ENCODE data around the gene SHMT1. TPM values are rescaled to one million over a fixed set of nuclear protein-coding genes. Genes with fewer than 3 reads are reported as not detected.
"Not testable (repeated sequence)": the region's sequence is repeated elsewhere in the genome, so short reads cannot be mapped to it uniquely, and the experiment has no call there.

The SHMT1 gene
- total RNA-seq (36.2 and 39.1 TPM in 2 replicates), polyA plus RNA-seq (22.2 and 30.4 TPM in 2 replicates)

GRCh38 chr17:18363101-18364049 is at the start of gene SHMT1:
Gene SHMT1 (minus strand): TSS chr17:18363550. CDS start chr17:18355981, 7,569 bp downstream.
- 2% methylated on average over 63 of the region's 76 CpGs for WGBS (ENCODE audit: low lambda C conversion rate, missing lambda C conversion rate)
- Histone ChIP-seq H3K9me2 (replicated peaks; ENCODE audit: insufficient read depth) (no peaks in the 10 kb centered on the region), H3K4me1 (ENCODE audit: insufficient read depth) (peaks cover 7% of the 10 kb centered on the region), H3K4me2 (peak within 1 kb of the TSS; percentile 92), H3K9me3 (ENCODE audit: low read depth) (no peaks in the 10 kb centered on the region), H3K79me2 (peaks cover 16% of the 10 kb centered on the region), H4K20me1 (ENCODE audit: insufficient read depth, poor library complexity, severe bottlenecking) (no peaks in the 10 kb centered on the region), H3K4me3 (peak within 1 kb of the TSS; percentile 54), H2AFZ (peak within 1 kb of the TSS; percentile 78), H3K27me3 (no peaks in the 10 kb centered on the region), H3K27ac (peak within 1 kb of the TSS; percentile 17), H3K36me3 (replicated peaks; ENCODE audit: insufficient read depth, low read depth) (no peaks in the 10 kb centered on the region)
- TF ChIP-seq, protein P1, sequence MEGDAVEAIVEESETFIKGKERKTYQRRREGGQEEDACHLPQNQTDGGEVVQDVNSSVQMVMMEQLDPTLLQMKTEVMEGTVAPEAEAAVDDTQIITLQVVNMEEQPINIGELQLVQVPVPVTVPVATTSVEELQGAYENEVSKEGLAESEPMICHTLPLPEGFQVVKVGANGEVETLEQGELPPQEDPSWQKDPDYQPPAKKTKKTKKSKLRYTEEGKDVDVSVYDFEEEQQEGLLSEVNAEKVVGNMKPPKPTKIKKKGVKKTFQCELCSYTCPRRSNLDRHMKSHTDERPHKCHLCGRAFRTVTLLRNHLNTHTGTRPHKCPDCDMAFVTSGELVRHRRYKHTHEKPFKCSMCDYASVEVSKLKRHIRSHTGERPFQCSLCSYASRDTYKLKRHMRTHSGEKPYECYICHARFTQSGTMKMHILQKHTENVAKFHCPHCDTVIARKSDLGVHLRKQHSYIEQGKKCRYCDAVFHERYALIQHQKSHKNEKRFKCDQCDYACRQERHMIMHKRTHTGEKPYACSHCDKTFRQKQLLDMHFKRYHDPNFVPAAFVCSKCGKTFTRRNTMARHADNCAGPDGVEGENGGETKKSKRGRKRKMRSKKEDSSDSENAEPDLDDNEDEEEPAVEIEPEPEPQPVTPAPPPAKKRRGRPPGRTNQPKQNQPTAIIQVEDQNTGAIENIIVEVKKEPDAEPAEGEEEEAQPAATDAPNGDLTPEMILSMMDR (IDR thresholded peaks at IDR 0.05; ENCODE audit: poor library complexity): no peak
- TF ChIP-seq EZH2phosphoT487 (IDR thresholded peaks at IDR 0.05; ENCODE audit: low read depth, severe bottlenecking, unreplicated experiment): no peak
- no peak for TF ChIP-seq EZH2 (IDR thresholded peaks at IDR 0.05; ENCODE audit: borderline replicate concordance)
- DNase-seq (ENCODE audit: low spot score): peak; percentile 96

GRCh38 chr17:18412001-18412538 is 48.7 kb upstream of the SHMT1 start:
- Histone ChIP-seq H3K4me2 (peak overlapping the region; percentile 67), H3K27ac (peak overlapping the region; percentile 93)

GRCh38 chr17:18411377-18411864 is 48.1 kb upstream of the SHMT1 start:
- WGBS (ENCODE audit: low lambda C conversion rate, missing lambda C conversion rate): no CpG with 5 or more reads among the region's 25 CpGs
- not testable (repeated sequence) for H3K36me3 ChIP-seq (replicated peaks; ENCODE audit: insufficient read depth, low read depth); H4K20me1 ChIP-seq (ENCODE audit: insufficient read depth, poor library complexity, severe bottlenecking); H3K4me1 ChIP-seq (ENCODE audit: insufficient read depth); H3K79me2 ChIP-seq; H3K27me3 ChIP-seq; H3K9me2 ChIP-seq (replicated peaks; ENCODE audit: insufficient read depth); H3K9me3 ChIP-seq (ENCODE audit: low read depth)
- H2AFZ ChIP-seq: peak overlapping the region; percentile 92
- peak overlapping the region; percentile 85 for H3K4me3 ChIP-seq
- H3K27ac ChIP-seq: peak overlapping the region; percentile 93
- peak overlapping the region; percentile 67 for H3K4me2 ChIP-seq
- DNase-seq (ENCODE audit: low spot score): peak; percentile 8

More at GRCh38 chr17:18412001-18412538, 48.7 kb upstream of the SHMT1 start:
- H4K20me1 ChIP-seq (ENCODE audit: insufficient read depth, poor library complexity, severe bottlenecking); H3K9me3 ChIP-seq (ENCODE audit: low read depth); H3K79me2 ChIP-seq; H3K27me3 ChIP-seq; H3K36me3 ChIP-seq (replicated peaks; ENCODE audit: insufficient read depth, low read depth); H3K4me1 ChIP-seq (ENCODE audit: insufficient read depth); H2AFZ ChIP-seq; DNase-seq (ENCODE audit: low spot score); H3K4me3 ChIP-seq; H3K9me2 ChIP-seq (replicated peaks; ENCODE audit: insufficient read depth): not testable (repeated sequence)
- no CpG with 5 or more reads among the region's 32 CpGs for WGBS (ENCODE audit: low lambda C conversion rate, missing lambda C conversion rate)

DNA sequence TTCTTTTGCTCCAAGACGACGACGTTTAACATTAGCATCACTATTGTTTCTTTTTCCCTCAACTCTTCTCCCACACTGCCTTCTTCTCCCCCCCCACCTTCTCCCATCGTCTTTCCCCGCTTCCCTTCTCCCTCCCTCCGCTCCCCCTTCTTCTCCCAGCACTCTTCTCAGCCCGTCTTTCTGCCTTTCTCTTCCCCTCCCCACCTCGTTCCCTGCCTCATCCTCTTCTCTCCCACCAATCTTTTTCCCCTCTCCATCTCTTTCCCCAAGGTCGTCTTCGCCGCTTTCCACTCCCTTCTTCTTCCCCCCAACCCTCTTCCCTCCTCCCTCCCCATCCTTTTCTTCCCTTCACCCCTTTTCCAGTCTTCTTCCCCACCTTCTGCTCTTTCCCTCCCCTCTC is 47.4 kb upstream of the SHMT1 start:
- H3K4me3 ChIP-seq; H3K27me3 ChIP-seq; H3K4me1 ChIP-seq (ENCODE audit: insufficient read depth); H3K9me3 ChIP-seq (ENCODE audit: low read depth); H3K79me2 ChIP-seq; H3K9me2 ChIP-seq (replicated peaks; ENCODE audit: insufficient read depth); H2AFZ ChIP-seq; DNase-seq (ENCODE audit: low spot score); H3K36me3 ChIP-seq (replicated peaks; ENCODE audit: insufficient read depth, low read depth); H4K20me1 ChIP-seq (ENCODE audit: insufficient read depth, poor library complexity, severe bottlenecking): not testable (repeated sequence)
- peak overlapping the region; percentile 93 for H3K27ac ChIP-seq
- WGBS (ENCODE audit: low lambda C conversion rate, missing lambda C conversion rate): 0% methylated on average over 1 of the region's 11 CpGs
- peak overlapping the region; percentile 67 for H3K4me2 ChIP-seq

- not testable (repeated sequence) for DNase-seq (ENCODE audit: low spot score); H3K27ac ChIP-seq; H3K36me3 ChIP-seq (replicated peaks; ENCODE audit: insufficient read depth, low read depth); H3K4me1 ChIP-seq (ENCODE audit: insufficient read depth); H3K9me3 ChIP-seq (ENCODE audit: low read depth); H2AFZ ChIP-seq; H4K20me1 ChIP-seq (ENCODE audit: insufficient read depth, poor library complexity, severe bottlenecking); H3K79me2 ChIP-seq; H3K9me2 ChIP-seq (replicated peaks; ENCODE audit: insufficient read depth); H3K27me3 ChIP-seq; H3K4me3 ChIP-seq
- 46% methylated on average over 6 of the region's 6 CpGs for WGBS (ENCODE audit: low lambda C conversion rate, missing lambda C conversion rate)
- H3K4me2 ChIP-seq: peak overlapping the region; percentile 67
Measured at GRCh38 chr17:18409321-18409720, 46.0 kb upstream of the SHMT1 start.

DNA sequence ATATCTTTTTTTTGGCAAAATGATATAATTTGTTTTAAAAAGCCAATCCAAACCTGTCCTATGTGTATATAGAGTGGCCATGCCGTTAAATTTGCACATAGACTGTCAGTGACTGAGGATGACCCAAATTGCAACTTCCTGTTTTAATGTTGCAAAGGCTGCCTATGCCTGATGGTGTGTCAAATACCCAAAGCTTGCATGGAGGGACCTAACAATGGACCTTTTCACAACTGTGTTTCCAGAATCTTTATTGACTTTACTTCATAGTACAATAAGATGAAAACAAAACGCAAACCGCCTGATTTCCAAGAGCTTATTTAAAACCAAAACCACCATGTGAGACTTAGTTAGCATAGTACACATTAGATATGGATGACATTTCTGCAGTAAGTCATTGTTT is 45.6 kb upstream of the SHMT1 start:
- H3K79me2 ChIP-seq; H2AFZ ChIP-seq; H3K27ac ChIP-seq; H3K36me3 ChIP-seq (replicated peaks; ENCODE audit: insufficient read depth, low read depth); H3K9me2 ChIP-seq (replicated peaks; ENCODE audit: insufficient read depth); H3K27me3 ChIP-seq; DNase-seq (ENCODE audit: low spot score); H3K9me3 ChIP-seq (ENCODE audit: low read depth); H4K20me1 ChIP-seq (ENCODE audit: insufficient read depth, poor library complexity, severe bottlenecking); H3K4me3 ChIP-seq; H3K4me1 ChIP-seq (ENCODE audit: insufficient read depth): not testable (repeated sequence)
- peak overlapping the region; percentile 67 for H3K4me2 ChIP-seq
- WGBS (ENCODE audit: low lambda C conversion rate, missing lambda C conversion rate): 51% methylated on average over 3 of the region's 3 CpGs

DNA sequence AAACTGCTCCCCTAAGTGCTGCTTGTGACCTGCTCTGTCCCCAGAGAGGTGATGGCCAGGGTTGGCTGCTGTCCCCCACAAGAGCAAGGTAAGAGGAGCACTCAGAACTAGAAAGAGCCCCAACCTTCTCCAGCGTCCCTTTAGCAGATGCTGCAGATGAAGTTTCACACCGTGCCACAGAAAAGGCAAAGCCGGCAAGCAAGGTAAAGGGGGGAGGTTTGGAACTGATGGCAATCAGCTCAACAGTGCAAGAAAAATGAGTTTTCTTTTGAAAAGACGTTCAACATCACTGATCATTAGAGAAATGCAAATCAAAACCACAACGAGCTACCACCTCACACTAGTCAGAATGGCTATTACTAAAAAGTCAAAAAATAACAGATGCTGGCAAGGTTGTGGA is 40.3 kb upstream of the SHMT1 start:
- H3K4me3 ChIP-seq; H4K20me1 ChIP-seq (ENCODE audit: insufficient read depth, poor library complexity, severe bottlenecking); H3K79me2 ChIP-seq; DNase-seq (ENCODE audit: low spot score); H2AFZ ChIP-seq; H3K4me2 ChIP-seq; H3K4me1 ChIP-seq (ENCODE audit: insufficient read depth); H3K36me3 ChIP-seq (replicated peaks; ENCODE audit: insufficient read depth, low read depth); H3K27ac ChIP-seq; H3K27me3 ChIP-seq; H3K9me2 ChIP-seq (replicated peaks; ENCODE audit: insufficient read depth); H3K9me3 ChIP-seq (ENCODE audit: low read depth): not testable (repeated sequence)
- WGBS (ENCODE audit: low lambda C conversion rate, missing lambda C conversion rate): no CpG with 5 or more reads among the region's 5 CpGs

All from hepatocyte (in vitro differentiated cells).